Gastroesophageal sphincter (tissue), 4 donors: ENCODE measurements around the gene CYP51A1. TPM values are rescaled to one million over a fixed set of nuclear protein-coding genes. Genes with fewer than 3 reads are reported as not detected.

ENCODE experiments used
- ATAC-seq: fragments of 150-250 bp; one replicate; pipeline ENCODE4 v1.9.1; 2016; ENCODE audit warnings: mild to moderate bottlenecking, moderate library complexity
- H3K27ac ChIP-seq, 4 donors: fragments of 200-600 bp; sonication (generic) in 3 of 4; 1 replicate in 3 of 4; 2 replicates in 1 of 4; pipeline ENCODE4 v1.5.1; 2016 to 2019
- H3K27me3 ChIP-seq: fragments of 200-600 bp; sonication (generic); one replicate; pipeline ENCODE4 v1.5.1; 2019
- H3K36me3 ChIP-seq, 2 donors: fragments of 200-600 bp; sonication (generic); one replicate each; pipeline ENCODE4 v1.5.1; 2019; ENCODE audit warnings: control low read depth in 1 of 2
- H3K4me1 ChIP-seq, 3 donors: fragments of 200-600 bp; sonication (generic); 1 replicate in 2 of 3; 2 replicates in 1 of 3; pipeline ENCODE4 v1.5.1; 2016 to 2019; ENCODE audit warnings: control low read depth in 2 of 3
- H3K4me3 ChIP-seq, 2 donors: fragments of 200-600 bp; sonication (generic); one replicate each; pipeline ENCODE4 v1.5.1; 2019; ENCODE audit warnings: mild to moderate bottlenecking in 1 of 2, moderate library complexity in 1 of 2
- H3K9me3 ChIP-seq, 3 donors: fragments of 200-600 bp; sonication (generic); one replicate each; pipeline ENCODE4 v1.5.1; 2017 to 2019; ENCODE audit warnings: control low read depth in 2 of 3
- EP300 ChIP-seq: sonication (generic); formaldehyde crosslinking; IDR thresholded peaks from one replicate; pipeline ENCODE4 v1.6.1; 2017; ENCODE audit warnings: antibody characterized with exemption, mild to moderate bottlenecking
- POLR2A ChIP-seq, 2 donors: fragments of 450-650 bp; IDR thresholded peaks; one replicate each; pipeline ENCODE4 v1.6.1; 2017; ENCODE audit warnings: antibody characterized with exemption in 2 of 2, mild to moderate bottlenecking in 2 of 2, moderate library complexity in 1 of 2
- POLR2AphosphoS5 ChIP-seq: sonication (generic); formaldehyde crosslinking; IDR thresholded peaks from one replicate; pipeline ENCODE4 v1.6.1; 2017; ENCODE audit warnings: antibody characterized with exemption
- WGBS, 2 donors: methylation state at CpG; one replicate each; pipeline ENCODE4 v1.1.5; 2018; ENCODE audit warnings: low coverage in 1 of 2; 5-methylcytosine and 5-hydroxymethylcytosine counted together
- total RNA-seq, 4 donors: library from RNA; depleted of rRNA; stranded (reverse); fragments of >200 nt; gene quantifications; one replicate each; pipeline ENCODE4 v1.1.0, GENCODE V29; 2016
- TF ChIP-seq, protein P1 (sequence below), 4 experiments: fragments of 200-600 bp in 2 of 4; fragments of 450-650 bp in 2 of 4; sonication (generic) in 1 of 4; IDR thresholded peaks; one replicate each; pipeline ENCODE4 v1.5.1; 2017 to 2019; ENCODE audit warnings: antibody characterized with exemption in 4 of 4, mild to moderate bottlenecking in 2 of 4, moderate library complexity in 2 of 4

The CYP51A1 gene
- total RNA-seq, 4 donors from 2014 or later, result 27.7 to 48.3 (median 37.9) TPM

DNA sequence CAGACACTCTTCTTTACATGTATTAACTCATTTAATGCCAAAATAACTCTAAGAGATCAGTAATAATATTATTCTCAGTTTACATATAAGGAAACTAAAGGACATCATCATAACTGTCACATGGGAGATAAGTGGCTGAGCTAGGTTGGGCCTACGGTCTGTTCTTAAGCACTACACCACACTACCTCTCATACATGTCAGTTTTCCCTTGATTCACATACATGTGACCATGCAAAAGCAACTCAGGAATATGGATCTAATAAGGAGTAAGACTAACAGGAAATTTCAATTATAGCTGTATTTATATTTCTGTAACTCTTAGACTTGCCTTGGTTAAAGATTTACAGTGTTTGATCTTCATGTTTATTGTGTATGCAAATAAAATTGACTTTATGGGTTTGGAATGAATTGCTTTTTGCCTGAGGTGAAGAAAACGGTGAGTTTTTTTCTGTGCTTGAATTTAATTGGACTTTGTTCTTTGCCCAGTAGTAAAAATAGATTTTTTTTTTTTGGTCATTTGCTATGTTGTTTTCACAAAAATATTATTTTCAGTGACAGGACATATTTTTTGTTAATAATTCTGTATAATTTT, 69.7 kb downstream of the CYP51A1 start:
- TF ChIP-seq POLR2A (IDR thresholded peaks at IDR 0.05), result no peak
- no peak for TF ChIP-seq POLR2AphosphoS5
- TF ChIP-seq EP300, result no peak
- TF ChIP-seq, protein P1, sequence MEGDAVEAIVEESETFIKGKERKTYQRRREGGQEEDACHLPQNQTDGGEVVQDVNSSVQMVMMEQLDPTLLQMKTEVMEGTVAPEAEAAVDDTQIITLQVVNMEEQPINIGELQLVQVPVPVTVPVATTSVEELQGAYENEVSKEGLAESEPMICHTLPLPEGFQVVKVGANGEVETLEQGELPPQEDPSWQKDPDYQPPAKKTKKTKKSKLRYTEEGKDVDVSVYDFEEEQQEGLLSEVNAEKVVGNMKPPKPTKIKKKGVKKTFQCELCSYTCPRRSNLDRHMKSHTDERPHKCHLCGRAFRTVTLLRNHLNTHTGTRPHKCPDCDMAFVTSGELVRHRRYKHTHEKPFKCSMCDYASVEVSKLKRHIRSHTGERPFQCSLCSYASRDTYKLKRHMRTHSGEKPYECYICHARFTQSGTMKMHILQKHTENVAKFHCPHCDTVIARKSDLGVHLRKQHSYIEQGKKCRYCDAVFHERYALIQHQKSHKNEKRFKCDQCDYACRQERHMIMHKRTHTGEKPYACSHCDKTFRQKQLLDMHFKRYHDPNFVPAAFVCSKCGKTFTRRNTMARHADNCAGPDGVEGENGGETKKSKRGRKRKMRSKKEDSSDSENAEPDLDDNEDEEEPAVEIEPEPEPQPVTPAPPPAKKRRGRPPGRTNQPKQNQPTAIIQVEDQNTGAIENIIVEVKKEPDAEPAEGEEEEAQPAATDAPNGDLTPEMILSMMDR (IDR thresholded peaks at IDR 0.05), result no peak

More for the DNA sequence above, 69.7 kb downstream of the CYP51A1 start:
- peaks cover 0 to 63% of the 10 kb centered on the region in 2 donors for H3K36me3 ChIP-seq
- H3K27ac ChIP-seq, result no peak overlapping the region
- H3K27me3 ChIP-seq, result no peaks in the 10 kb centered on the region
- ATAC-seq, result no peak
- 90 to 95% methylated on average over 2 of the region's 2 CpGs for WGBS, 2 donors
- no peaks in the 10 kb centered on the region for H3K9me3 ChIP-seq
- H3K4me1 ChIP-seq, result peaks cover 0 to 30% (median 0%) of the 10 kb centered on the region in 3 donors
- no peak overlapping the region for H3K4me3 ChIP-seq

Other genes starting within 250 kb of the CYP51A1 start
- gene AKAP9, start 193.6 kb downstream of the CYP51A1 start, total RNA-seq, result 10 to 100 TPM; 38.5 to 99.0 (median 50.8) TPM
- under 1 TPM in 2 of 4 donors, not detected in 2; 0.13 to 0.23 TPM for gene LRRD1, start 44.7 kb upstream of the CYP51A1 start, total RNA-seq
- 10 to 100 TPM; 37.1 to 74.2 (median 66.3) TPM for gene KRIT1, start 111.4 kb upstream of the CYP51A1 start, total RNA-seq
- gene ANKIB1, start 111.5 kb upstream of the CYP51A1 start, total RNA-seq, result 10 to 100 TPM; 35.0 to 42.0 (median 39.1) TPM